ENCODE data around the gene SOCS2.

SOCS2 gene

DNA sequence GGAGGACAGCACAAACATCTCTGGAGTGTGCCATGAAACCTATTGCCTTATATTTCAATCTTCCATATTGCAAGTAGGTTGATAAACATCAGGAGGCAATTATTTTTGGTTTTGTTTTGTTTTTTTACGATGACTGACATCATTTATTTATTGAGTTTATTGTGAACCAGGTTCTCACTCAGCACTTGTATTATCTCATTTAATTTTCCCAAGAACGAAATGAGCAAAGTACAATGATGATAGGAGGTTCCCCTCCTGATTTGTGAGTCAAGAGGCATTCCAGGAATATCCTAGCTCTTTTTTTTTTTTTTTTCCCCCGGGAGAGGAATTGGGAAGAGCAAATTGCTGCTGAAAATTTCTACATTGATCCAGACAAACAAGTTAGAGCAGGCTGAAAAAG lies 4.7 kb downstream of the SOCS2 start:
- no peak overlapping the region for H3K4me3 ChIP-seq (ENCODE audit: low read depth, low read length)
- TF ChIP-seq, protein P1, sequence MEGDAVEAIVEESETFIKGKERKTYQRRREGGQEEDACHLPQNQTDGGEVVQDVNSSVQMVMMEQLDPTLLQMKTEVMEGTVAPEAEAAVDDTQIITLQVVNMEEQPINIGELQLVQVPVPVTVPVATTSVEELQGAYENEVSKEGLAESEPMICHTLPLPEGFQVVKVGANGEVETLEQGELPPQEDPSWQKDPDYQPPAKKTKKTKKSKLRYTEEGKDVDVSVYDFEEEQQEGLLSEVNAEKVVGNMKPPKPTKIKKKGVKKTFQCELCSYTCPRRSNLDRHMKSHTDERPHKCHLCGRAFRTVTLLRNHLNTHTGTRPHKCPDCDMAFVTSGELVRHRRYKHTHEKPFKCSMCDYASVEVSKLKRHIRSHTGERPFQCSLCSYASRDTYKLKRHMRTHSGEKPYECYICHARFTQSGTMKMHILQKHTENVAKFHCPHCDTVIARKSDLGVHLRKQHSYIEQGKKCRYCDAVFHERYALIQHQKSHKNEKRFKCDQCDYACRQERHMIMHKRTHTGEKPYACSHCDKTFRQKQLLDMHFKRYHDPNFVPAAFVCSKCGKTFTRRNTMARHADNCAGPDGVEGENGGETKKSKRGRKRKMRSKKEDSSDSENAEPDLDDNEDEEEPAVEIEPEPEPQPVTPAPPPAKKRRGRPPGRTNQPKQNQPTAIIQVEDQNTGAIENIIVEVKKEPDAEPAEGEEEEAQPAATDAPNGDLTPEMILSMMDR (IDR thresholded peaks at IDR 0.05; ENCODE audit: borderline replicate concordance, insufficient read depth, low read depth, low read length): no peak

GRCh38 chr12:93578221-93578620 lies 5.7 kb downstream of the SOCS2 start:
- H3K4me3 ChIP-seq (ENCODE audit: low read depth, low read length): no peak overlapping the region
- TF ChIP-seq, protein P1 (IDR thresholded peaks at IDR 0.05; ENCODE audit: borderline replicate concordance, insufficient read depth, low read depth, low read length): no peak

DNA sequence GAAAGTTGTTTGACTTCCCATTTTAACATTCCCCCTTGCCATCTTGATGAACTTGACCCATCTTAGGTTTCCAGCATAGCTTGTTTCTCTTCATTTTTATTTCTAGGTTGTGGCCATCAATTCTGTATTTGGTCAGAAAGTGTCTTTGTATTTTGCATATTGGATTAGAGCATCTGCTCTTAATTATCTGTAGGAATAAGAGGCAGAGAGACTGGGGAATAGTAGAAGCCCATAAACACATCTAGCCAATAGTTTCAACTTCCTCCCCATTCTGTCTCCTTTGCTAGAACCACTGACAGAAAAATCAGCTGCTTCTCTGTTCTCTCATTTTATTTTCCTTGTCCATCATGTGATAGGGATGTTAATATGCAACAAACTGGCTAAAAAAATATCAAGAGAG lies 8.2 kb downstream of the SOCS2 start:
- TF ChIP-seq, protein P1 (IDR thresholded peaks at IDR 0.05; ENCODE audit: borderline replicate concordance, insufficient read depth, low read depth, low read length): no peak

GRCh38 chr12:93581370-93581769 lies 8.9 kb downstream of the SOCS2 start:
- TF ChIP-seq, protein P1 (IDR thresholded peaks at IDR 0.05; ENCODE audit: borderline replicate concordance, insufficient read depth, low read depth, low read length): no peak

More for the DNA sequence above, 8.2 kb downstream of the SOCS2 start:
- no peak overlapping the region for H3K4me3 ChIP-seq (ENCODE audit: low read depth, low read length)

DNA sequence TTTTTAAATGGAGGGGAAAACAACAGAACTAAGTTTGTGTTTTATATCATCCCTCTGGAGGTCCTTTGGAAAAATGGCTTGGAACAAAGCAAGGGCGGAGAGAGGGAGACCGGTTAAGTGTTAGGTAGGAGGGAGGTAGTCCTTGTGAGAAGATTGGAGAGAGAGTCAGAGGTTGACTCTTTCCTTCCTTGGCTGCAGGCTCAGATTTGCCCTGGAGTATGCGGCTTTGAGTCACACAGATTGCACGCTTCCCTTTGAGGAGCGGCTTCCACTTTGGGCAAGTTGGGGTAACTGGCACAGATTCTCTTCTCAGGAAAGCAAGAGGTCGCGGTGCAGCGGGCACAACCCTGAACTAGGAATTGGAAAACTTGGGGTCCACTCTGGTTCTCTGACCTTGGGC lies 9.9 kb downstream of the SOCS2 start:
- TF ChIP-seq, protein P1 (IDR thresholded peaks at IDR 0.05; ENCODE audit: borderline replicate concordance, insufficient read depth, low read depth, low read length): no peak
- H3K4me3 ChIP-seq (ENCODE audit: low read depth, low read length): no peak overlapping the region

More at GRCh38 chr12:93581370-93581769, 8.9 kb downstream of the SOCS2 start:
- H3K4me3 ChIP-seq (ENCODE audit: low read depth, low read length): no peak overlapping the region

GRCh38 chr12:93583627-93584392 lies 11.3 kb downstream of the SOCS2 start:
- no peak overlapping the region for H3K4me3 ChIP-seq (ENCODE audit: low read depth, low read length)
- TF ChIP-seq, protein P1 (IDR thresholded peaks at IDR 0.05; ENCODE audit: borderline replicate concordance, insufficient read depth, low read depth, low read length): no peak

DNA sequence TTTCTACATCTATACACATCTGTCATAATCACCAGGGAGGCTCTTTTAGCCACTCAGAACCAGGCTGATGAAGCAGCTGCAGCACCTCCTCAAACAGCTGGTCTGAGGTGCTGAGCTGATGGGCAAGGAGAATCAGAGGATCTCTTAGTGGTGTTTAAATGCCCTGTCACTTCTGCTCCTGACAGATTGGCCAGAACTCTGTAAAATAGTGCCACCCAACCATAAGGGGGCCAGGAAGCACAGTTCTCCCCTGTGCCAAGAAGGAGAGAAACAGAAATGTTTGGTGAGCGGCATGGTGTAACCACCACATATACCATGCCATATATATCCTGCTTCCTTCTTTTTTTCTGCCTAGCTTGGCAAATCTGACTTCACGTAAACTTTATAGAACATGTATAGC lies 12.8 kb downstream of the SOCS2 start:
- TF ChIP-seq, protein P1 (IDR thresholded peaks at IDR 0.05; ENCODE audit: borderline replicate concordance, insufficient read depth, low read depth, low read length): no peak
- no peak overlapping the region for H3K4me3 ChIP-seq (ENCODE audit: low read depth, low read length)
